ENCODE results near the gene BHLHA9. TPM values are rescaled to one million over a fixed set of nuclear protein-coding genes. Genes with fewer than 3 reads are reported as not detected.

The BHLHA9 gene
- total and polyA plus RNA-seq, 9 of the 15 experiments (the other 6 are each of a cell fraction or from before 2014, with no cell fraction given), result not detected

GRCh38 chr17:1231456-1231855 is 38.8 kb upstream of the BHLHA9 start:
- in situ Hi-C loops (cut with MboI), result no loop called here
- no peak overlapping the region for H3K4me3 ChIP-seq
- H3K9ac ChIP-seq (ENCODE audit: insufficient read depth in 1 of 2, low read depth in 2 of 2, low read length in 2 of 2), result no peak overlapping the region
- H3K36me3 ChIP-seq (ENCODE audit: control insufficient read depth, insufficient read depth, low read length), result no peaks in the 10 kb centered on the region
- H3K4me1 ChIP-seq (replicated peaks in 1 of 2; ENCODE audit: control insufficient read depth in 2 of 2, insufficient read depth in 2 of 2, low read length in 2 of 2), result peaks cover 0 to 22% of the 10 kb centered on the region in 2 experiments; a peak in 2 of 5 replicates
- intact Hi-C loops (cut with micrococcal nuclease), result no loop called here
- H3K79me2 ChIP-seq (ENCODE audit: control insufficient read depth, insufficient read depth, low read length), result no peaks in the 10 kb centered on the region
- H3K27me3 ChIP-seq (ENCODE audit: control insufficient read depth in 2 of 2, insufficient read depth in 2 of 2, low read length in 2 of 2), result peaks cover 0 to 32% of the 10 kb centered on the region in 2 experiments; a peak in 2 of 5 replicates
- no peak overlapping the region for H2AFZ ChIP-seq (ENCODE audit: low read depth, low read length)
- no peaks in the 10 kb centered on the region for H4K20me1 ChIP-seq (replicated peaks; ENCODE audit: control insufficient read depth, insufficient read depth, low read length)
- BruUV-seq (replicated peaks), result no TSS peak
- ATAC-seq (no peak), DNase-seq (ENCODE audit: extremely low read depth in 1 of 4, low spot score in 3 of 4) (no peak), FAIRE-seq (no peak)
- 0% methylated on average over 11 of the region's 12 CpGs for WGBS (ENCODE audit: insufficient coverage, low coverage, missing lambda C conversion rate)
- ChIA-PET CTCF (ENCODE audit: low intra/inter-chr PET ratio) (no interaction called here), POLR2A (interaction anchor here (0.6 kb wide), 1 partner anchor 121 kb away, joined by 3 read pairs; no protein-coding TSS in a partner anchor)
- TF ChIP-seq NONO (IDR thresholded peaks at IDR 0.05; ENCODE audit: low read depth in 2 of 2, low read length in 1 of 2), result no peak
- TF ChIP-seq ATF2 (CRISPR knock-in tag; IDR thresholded peaks at IDR 0.05), result no peak
- no peak for TF ChIP-seq PTTG1 (tag; IDR thresholded peaks at IDR 0.05; ENCODE audit: low read depth)
- no peak for TF ChIP-seq ZNF274 (IDR thresholded peaks at IDR 0.05; ENCODE audit: borderline replicate concordance, low read depth, low read length)
- H3K9me3 ChIP-seq (replicated peaks; ENCODE audit: control insufficient read depth, insufficient read depth, low read depth, low read length), result no peaks in the 10 kb centered on the region
- no peak overlapping the region for H3K4me2 ChIP-seq (ENCODE audit: insufficient read depth, low read length)
- H3K9me1 ChIP-seq (ENCODE audit: control insufficient read depth, insufficient read depth, low read length), result no peaks in the 10 kb centered on the region
- no peak overlapping the region for H3K27ac ChIP-seq (ENCODE audit: extremely low read depth, low read depth, low read length)

- BruUV-seq (replicated peaks), result no TSS peak
- Histone ChIP-seq H3K9ac (ENCODE audit: insufficient read depth in 1 of 2, low read depth in 2 of 2, low read length in 2 of 2) (no peak overlapping the region), H3K9me3 (replicated peaks; ENCODE audit: control insufficient read depth, insufficient read depth, low read depth, low read length) (no peaks in the 10 kb centered on the region), H3K9me1 (ENCODE audit: control insufficient read depth, insufficient read depth, low read length) (no peaks in the 10 kb centered on the region), H3K27ac (ENCODE audit: extremely low read depth, low read depth, low read length) (no peak overlapping the region), H2AFZ (ENCODE audit: low read depth, low read length) (no peak overlapping the region), H3K4me3 (no peak overlapping the region), H3K4me2 (ENCODE audit: insufficient read depth, low read length) (no peak overlapping the region), H4K20me1 (replicated peaks; ENCODE audit: control insufficient read depth, insufficient read depth, low read length) (no peaks in the 10 kb centered on the region), H3K79me2 (ENCODE audit: control insufficient read depth, insufficient read depth, low read length) (no peaks in the 10 kb centered on the region), H3K4me1 (replicated peaks in 1 of 2; ENCODE audit: control insufficient read depth in 2 of 2, insufficient read depth in 2 of 2, low read length in 2 of 2) (peaks cover 0 to 22% of the 10 kb centered on the region in 2 experiments; a peak in 2 of 5 replicates), H3K27me3 (ENCODE audit: control insufficient read depth in 2 of 2, insufficient read depth in 2 of 2, low read length in 2 of 2) (peaks cover 0 to 29% of the 10 kb centered on the region in 2 experiments; a peak in 2 of 5 replicates), H3K36me3 (ENCODE audit: control insufficient read depth, insufficient read depth, low read length) (no peaks in the 10 kb centered on the region)
- CTCF ChIA-PET (ENCODE audit: low intra/inter-chr PET ratio), result no interaction called here
- whole genome bisulfite sequencing (ENCODE audit: insufficient coverage, low coverage, missing lambda C conversion rate), result 27% methylated on average over 4 of the region's 8 CpGs
- intact Hi-C loops (cut with micrococcal nuclease) (no loop called here), in situ Hi-C loops (cut with MboI) (no loop called here)
- ATAC-seq (no peak), FAIRE-seq (no peak), DNase-seq (ENCODE audit: extremely low read depth in 1 of 4, low spot score in 3 of 4) (no peak)
- POLR2A ChIA-PET, result no interaction called here
- no peak for TF ChIP-seq PATZ1 (CRISPR knock-in tag; IDR thresholded peaks at IDR 0.05; ENCODE audit: borderline replicate concordance)
- no peak for TF ChIP-seq MAFG (tag; conservative IDR thresholded peaks at IDR 0.05)
- TF ChIP-seq ZNF717 (CRISPR knock-in tag; IDR thresholded peaks at IDR 0.05), result no peak
- TF ChIP-seq MAFK (IDR thresholded peaks at IDR 0.05; ENCODE audit: low read length), result no peak
- TF ChIP-seq MBD2 (IDR thresholded peaks at IDR 0.05; ENCODE audit: borderline replicate concordance, low read depth), result no peak
These were observed 37.9 kb upstream of the BHLHA9 start for GRCh38 chr17:1232331-1232730.

Data from K562 (cell line).